Esophagus squamous epithelium (tissue), 5 donors: ENCODE measurements around the gene COQ8B. TPM values are rescaled to one million over a fixed set of nuclear protein-coding genes. Genes with fewer than 3 reads are reported as not detected.

Experiments used
- DNase-seq: peaks from one replicate; lab custom pipeline; 2025; lab: John Stamatoyannopoulos, UW
- H3K27ac ChIP-seq, 4 donors: fragments of 200-600 bp; sonication (generic); one replicate each; pipeline ENCODE4 v1.5.1; 2016 to 2019; ENCODE audit warnings: mild to moderate bottlenecking in 1 of 4
- H3K27me3 ChIP-seq, 4 donors: fragments of 200-600 bp; sonication (generic); 1 replicate in 3 of 4; 2 replicates in 1 of 4; pipeline versions ENCODE4 v1.5.1 to v1.6.0; 2017 to 2021; ENCODE audit warnings: antibody characterized with exemption in 1 of 4
- H3K36me3 ChIP-seq, 3 donors: fragments of 200-600 bp; sonication (generic); one replicate each; pipeline ENCODE4 v1.5.1; 2016 to 2019
- H3K4me1 ChIP-seq, 3 donors: fragments of 200-600 bp; sonication (generic); one replicate each; pipeline ENCODE4 v1.5.1; 2017 to 2019
- H3K4me3 ChIP-seq, 4 donors: fragments of 200-600 bp; sonication (generic); 1 replicate in 3 of 4; 2 replicates in 1 of 4; pipeline ENCODE4 v1.5.1; 2016 to 2019; ENCODE audit warnings: mild to moderate bottlenecking in 2 of 4, moderate library complexity in 1 of 4
- H3K9me3 ChIP-seq, 3 donors: fragments of 200-600 bp; sonication (generic); one replicate each; pipeline ENCODE4 v1.5.1; 2016 to 2019
- CTCF ChIP-seq, 6 experiments: fragments of 450-650 bp in 4 of 6; fragments of 200-600 bp in 2 of 6; sonication (generic) in 2 of 6; IDR thresholded peaks; one replicate each; pipeline ENCODE4 v1.5.1; 2016 to 2019; ENCODE audit warnings: antibody characterized with exemption in 6 of 6, mild to moderate bottlenecking in 4 of 6, moderate library complexity in 4 of 6
- POLR2A ChIP-seq, 4 donors: fragments of 450-650 bp; IDR thresholded peaks; one replicate each; pipeline ENCODE4 v1.6.1; 2017; ENCODE audit warnings: antibody characterized with exemption in 4 of 4, mild to moderate bottlenecking in 4 of 4, moderate library complexity in 3 of 4
- WGBS, 2 donors: methylation state at CpG; one replicate each; pipeline ENCODE4 v1.1.5; 2018; 5-methylcytosine and 5-hydroxymethylcytosine counted together
- intact Hi-C: fragments of 100-400 bp; cut with DNase I; formaldehyde crosslinking; loops from one replicate; pipeline ENCODE4 v1.15.0; 2022
- total RNA-seq, 4 donors: library from RNA; depleted of rRNA; stranded (reverse); fragments of >200 nt; gene quantifications; one replicate each; pipeline ENCODE4 v1.1.0, GENCODE V29; 2016
- donor health status: DM: yes; HTN: yes; CAD: no.

COQ8B gene
- total RNA-seq, 4 donors from 2014 or later = 19.3 to 64.1 (median 33.3) TPM

- TF ChIP-seq CTCF (IDR thresholded peaks at IDR 0.05) (no peak), POLR2A (IDR thresholded peaks at IDR 0.05) (no peak)
- H3K4me1 ChIP-seq = peaks cover 0 to 23% (median 5%) of the 10 kb centered on the region in 3 donors
- peaks cover 20 to 74% (median 32%) of the 10 kb centered on the region in 3 donors for H3K36me3 ChIP-seq
- intact Hi-C loops = loop anchor here (10.0 kb wide), 1 partner anchor 466 kb away; no protein-coding TSS in a partner anchor
- no peak overlapping the region for H3K4me3 ChIP-seq
- 90 to 94% methylated on average over 5 to 7 of the region's 7 CpGs for WGBS, 2 donors
- no peaks in the 10 kb centered on the region for H3K27me3 ChIP-seq
- no peak overlapping the region for H3K27ac ChIP-seq
- no peaks in the 10 kb centered on the region for H3K9me3 ChIP-seq
- no peak for DNase-seq
Observed at GRCh38 chr19:40668991-40669614, 47.6 kb downstream of the COQ8B start.

- DNase-seq = no peak
- intact Hi-C loops = loop anchor here (10.0 kb wide), 1 partner anchor 467 kb away; no protein-coding TSS in a partner anchor
- no peak for TF ChIP-seq CTCF (IDR thresholded peaks at IDR 0.05)
- no peak for TF ChIP-seq POLR2A (IDR thresholded peaks at IDR 0.05)
- Histone ChIP-seq H3K4me3 (no peak overlapping the region), H3K27ac (peak overlapping the region in 2 of 4 donors; percentile 84 to 93), H3K4me1 (peaks cover 5 to 27% (median 11%) of the 10 kb centered on the region in 3 donors), H3K9me3 (no peaks in the 10 kb centered on the region), H3K27me3 (no peaks in the 10 kb centered on the region), H3K36me3 (peaks cover 15 to 59% (median 24%) of the 10 kb centered on the region in 3 donors)
- 80% methylated on average over 1 of the region's 14 CpGs; no CpG with 5 or more reads in 1 of the 2 donors for WGBS, 2 donors
Observed at GRCh38 chr19:40667602-40668001, 49.1 kb downstream of the COQ8B start.

- TF ChIP-seq POLR2A (IDR thresholded peaks at IDR 0.05) (no peak), CTCF (IDR thresholded peaks at IDR 0.05) (no peak)
- Histone ChIP-seq H3K36me3 (peaks cover 15 to 52% (median 19%) of the 10 kb centered on the region in 3 donors), H3K27ac (peak overlapping the region; percentile 64 to 93 (median 76))
Observed at GRCh38 chr19:40666803-40667438, 49.8 kb downstream of the COQ8B start.

GRCh38 chr19:40663695-40664692, 52.7 kb downstream of the COQ8B start:
- Histone ChIP-seq H3K27me3 (no peaks in the 10 kb centered on the region), H3K36me3 (peaks cover 2 to 22% (median 8%) of the 10 kb centered on the region in 3 donors), H3K4me3 (peak overlapping the region; percentile 59 to 83 (median 69)), H3K27ac (peak overlapping the region; percentile 79 to 93 (median 86)), H3K4me1 (peaks cover 5 to 32% (median 11%) of the 10 kb centered on the region in 3 donors), H3K9me3 (no peaks in the 10 kb centered on the region)
- intact Hi-C loops = loop anchor here (5.0 to 10.0 kb wide), 2 partner anchors 148 to 471 kb away; no protein-coding TSS in a partner anchor
- DNase-seq = no peak
- WGBS, 2 donors = 33 to 53% methylated on average over 14 to 20 of the region's 24 CpGs
- TF ChIP-seq CTCF (IDR thresholded peaks at IDR 0.05) (no peak), POLR2A (IDR thresholded peaks at IDR 0.05) (no peak)

More at GRCh38 chr19:40666803-40667438, 49.8 kb downstream of the COQ8B start:
- no peak for DNase-seq
- WGBS, 2 donors = 56 to 82% methylated on average over 6 to 9 of the region's 14 CpGs
- H3K27me3 ChIP-seq = no peaks in the 10 kb centered on the region
- peaks cover 5 to 32% (median 11%) of the 10 kb centered on the region in 3 donors for H3K4me1 ChIP-seq
- intact Hi-C loops = loop anchor here (10.0 kb wide), 1 partner anchor 468 kb away; no protein-coding TSS in a partner anchor
- H3K9me3 ChIP-seq = no peaks in the 10 kb centered on the region
- H3K4me3 ChIP-seq = no peak overlapping the region
